GM20000 (cell line): ENCODE data around the gene CIAO3.

Experiments used
- DNase-seq: peaks from one replicate; pipeline ENCODE4 v3.0.0; 2012; ENCODE audit warnings: low spot score
- TF ChIP-seq, protein P1 (sequence below): IDR thresholded peaks from 2 replicates; pipeline ENCODE4 v1.5.1; 2012; ENCODE audit warnings: mild to moderate bottlenecking, control low read depth; ENCODE audit errors: extremely low read depth, missing control alignments

CIAO3 gene

DNA sequence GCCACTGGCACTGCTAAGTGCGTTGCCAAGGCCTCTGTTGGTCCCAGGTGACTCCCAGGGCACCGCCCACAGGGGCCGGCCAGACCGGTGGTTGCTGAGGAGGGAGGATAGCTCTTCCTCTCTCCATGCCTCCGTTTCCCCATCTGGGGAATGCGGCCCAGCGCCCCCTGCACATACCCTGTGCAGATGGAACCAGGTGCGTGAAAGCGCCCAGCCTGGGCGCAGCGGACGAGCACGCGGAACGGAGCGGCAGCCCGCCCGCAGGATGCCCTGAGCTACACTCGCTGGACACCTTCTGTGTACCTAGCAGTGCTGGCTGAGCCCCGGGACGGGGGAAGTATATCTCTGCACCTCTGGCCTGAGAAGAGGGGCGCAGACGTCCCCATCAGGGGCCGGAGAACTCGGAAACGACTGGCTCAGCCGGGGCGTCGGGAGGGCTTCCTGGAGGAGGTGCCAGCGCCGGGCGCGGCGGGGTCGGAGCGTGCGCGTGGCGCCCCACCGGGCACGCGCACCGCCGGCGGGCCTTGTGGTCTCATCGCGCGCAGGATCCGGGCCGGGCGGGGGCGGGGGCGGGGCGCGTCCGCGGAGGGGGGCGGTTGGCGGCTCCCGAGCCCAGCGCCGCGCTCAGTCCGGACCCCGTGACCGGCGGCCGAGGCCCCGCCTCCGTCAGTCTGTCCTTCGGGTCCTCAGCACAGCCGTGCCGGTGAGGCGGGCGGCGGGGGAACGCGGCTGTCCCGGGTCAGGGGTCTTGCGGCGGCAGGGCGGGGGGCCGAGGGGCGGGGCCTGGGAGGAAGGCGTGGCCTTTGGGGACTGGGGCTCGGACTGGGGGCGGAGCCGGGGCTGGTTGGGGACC lies 14.1 kb downstream of the CIAO3 start, which contains the start of the genes CCDC78 and HAGHL:
Gene CCDC78, minus strand, starts transcription at position 6 of the 853 bp plus-strand sequence. CDS start 76 bp downstream, outside the sequence.
Gene HAGHL, plus strand, starts transcription at position 669 of the 853 bp plus-strand sequence. CDS start 404 bp downstream, outside the sequence.
- peak; percentile 92 for DNase-seq
- TF ChIP-seq, protein P1, sequence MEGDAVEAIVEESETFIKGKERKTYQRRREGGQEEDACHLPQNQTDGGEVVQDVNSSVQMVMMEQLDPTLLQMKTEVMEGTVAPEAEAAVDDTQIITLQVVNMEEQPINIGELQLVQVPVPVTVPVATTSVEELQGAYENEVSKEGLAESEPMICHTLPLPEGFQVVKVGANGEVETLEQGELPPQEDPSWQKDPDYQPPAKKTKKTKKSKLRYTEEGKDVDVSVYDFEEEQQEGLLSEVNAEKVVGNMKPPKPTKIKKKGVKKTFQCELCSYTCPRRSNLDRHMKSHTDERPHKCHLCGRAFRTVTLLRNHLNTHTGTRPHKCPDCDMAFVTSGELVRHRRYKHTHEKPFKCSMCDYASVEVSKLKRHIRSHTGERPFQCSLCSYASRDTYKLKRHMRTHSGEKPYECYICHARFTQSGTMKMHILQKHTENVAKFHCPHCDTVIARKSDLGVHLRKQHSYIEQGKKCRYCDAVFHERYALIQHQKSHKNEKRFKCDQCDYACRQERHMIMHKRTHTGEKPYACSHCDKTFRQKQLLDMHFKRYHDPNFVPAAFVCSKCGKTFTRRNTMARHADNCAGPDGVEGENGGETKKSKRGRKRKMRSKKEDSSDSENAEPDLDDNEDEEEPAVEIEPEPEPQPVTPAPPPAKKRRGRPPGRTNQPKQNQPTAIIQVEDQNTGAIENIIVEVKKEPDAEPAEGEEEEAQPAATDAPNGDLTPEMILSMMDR, result no peak

DNA sequence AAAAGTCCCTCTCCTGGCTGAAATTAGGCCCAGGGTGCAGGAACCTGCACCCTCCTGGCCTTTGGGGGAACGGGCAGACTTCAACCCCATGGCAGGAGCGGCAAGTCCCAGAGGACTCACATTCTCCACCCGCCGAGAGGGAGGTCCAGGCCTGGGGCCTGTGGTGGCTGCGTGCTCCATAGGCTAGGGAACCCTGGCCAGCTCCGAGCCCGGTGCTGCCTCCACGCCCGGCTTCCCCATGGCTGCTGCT lies 14.7 kb downstream of the CIAO3 start:
- no peak for DNase-seq
- TF ChIP-seq, protein P1, result no peak

DNA sequence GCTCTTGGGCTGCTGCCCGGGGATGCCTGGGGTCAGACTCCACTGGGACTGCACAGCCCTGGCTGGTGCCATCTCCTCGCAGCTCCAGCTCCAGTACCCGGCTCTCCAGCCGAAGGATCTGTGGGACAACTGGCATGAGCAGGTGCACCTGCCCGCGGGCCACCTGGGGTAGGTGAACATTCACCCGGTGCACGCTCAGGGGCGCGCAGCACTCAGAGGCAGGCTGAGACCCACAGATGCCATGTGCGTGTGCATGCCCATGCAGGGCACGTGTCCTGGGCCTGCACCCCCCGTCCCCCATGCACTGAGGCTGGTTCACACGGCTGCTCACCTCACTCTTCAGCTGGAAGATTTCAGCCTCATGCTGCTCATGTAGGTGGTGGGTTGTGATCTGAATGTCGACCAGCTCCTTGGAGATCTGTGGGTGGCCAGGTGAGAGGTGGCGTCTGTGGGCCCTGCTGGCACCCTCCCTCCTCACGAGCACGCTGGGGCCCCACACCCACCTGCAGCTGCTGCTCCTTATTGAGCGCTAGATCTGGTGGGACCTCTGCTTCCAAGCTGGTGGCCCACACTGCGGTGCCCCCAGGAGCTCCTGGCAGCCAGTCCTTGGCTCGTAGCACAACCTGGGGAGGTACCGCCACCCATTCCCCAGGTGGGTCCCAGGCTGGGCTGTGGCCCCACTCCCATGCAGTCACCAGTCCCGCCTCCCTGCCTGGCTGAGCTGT lies 15.2 kb downstream of the CIAO3 start:
- DNase-seq, result no peak
- TF ChIP-seq, protein P1, result no peak

DNA sequence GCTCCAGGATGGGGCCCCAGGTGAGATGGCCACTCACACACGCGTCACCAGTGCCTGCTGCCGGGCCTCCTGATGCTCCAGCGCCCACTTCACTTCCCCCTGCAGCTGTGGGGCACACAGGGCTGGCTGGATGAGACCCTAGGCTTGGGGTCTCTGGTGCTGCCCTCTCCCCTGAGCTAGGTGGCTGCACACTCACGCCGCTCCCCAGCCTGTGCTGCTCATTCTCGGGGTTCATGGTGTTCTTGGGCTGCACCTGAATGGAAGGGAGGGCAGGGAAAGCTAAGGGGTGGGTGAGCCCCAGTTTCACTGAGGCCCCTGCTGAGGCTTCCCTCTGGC lies 15.8 kb downstream of the CIAO3 start:
- TF ChIP-seq, protein P1, result no peak
- no peak for DNase-seq

DNA sequence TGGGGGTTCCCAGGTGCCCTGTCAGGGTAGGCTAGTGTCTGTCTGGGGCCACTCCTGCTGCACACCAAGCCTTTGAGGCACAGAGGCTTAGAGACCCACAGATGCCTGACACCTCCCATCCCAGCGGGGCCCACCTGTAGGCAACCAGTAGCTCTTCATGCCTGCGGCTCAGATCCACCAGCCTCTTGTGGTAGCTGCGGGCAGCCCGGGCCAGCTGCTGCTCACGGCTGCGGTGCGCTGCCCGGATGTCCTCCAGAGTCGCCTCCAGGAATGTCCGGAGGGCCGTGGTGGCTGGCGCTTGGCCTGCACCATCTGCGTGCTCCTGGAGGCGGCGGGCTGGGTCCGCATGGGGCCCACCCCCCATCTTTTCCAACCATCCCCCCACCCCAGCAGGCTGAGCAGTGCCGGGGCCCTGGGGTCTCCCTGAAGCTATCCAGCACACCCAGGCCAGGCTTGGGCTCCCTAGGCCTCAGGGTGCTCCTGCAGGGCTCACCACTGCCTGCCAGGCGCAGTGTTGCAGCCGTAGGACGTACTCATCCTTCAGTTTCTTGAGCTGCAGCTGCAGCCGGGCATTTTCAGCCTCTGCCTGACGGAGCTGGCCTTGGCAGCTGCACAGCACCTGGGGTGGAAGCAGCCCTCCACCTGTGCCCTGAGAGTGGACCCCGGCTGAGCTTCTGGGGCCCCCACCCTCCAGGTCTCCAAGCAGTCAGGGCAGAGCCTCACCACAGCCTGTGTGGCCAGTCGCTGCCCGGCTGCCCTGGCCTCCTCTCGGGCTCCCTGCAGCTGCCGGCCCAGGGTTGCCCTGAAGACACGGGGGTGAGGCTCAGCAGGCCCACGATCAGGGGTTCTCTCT lies 16.4 kb downstream of the CIAO3 start:
- TF ChIP-seq, protein P1, result no peak
- DNase-seq, result no peak

DNA sequence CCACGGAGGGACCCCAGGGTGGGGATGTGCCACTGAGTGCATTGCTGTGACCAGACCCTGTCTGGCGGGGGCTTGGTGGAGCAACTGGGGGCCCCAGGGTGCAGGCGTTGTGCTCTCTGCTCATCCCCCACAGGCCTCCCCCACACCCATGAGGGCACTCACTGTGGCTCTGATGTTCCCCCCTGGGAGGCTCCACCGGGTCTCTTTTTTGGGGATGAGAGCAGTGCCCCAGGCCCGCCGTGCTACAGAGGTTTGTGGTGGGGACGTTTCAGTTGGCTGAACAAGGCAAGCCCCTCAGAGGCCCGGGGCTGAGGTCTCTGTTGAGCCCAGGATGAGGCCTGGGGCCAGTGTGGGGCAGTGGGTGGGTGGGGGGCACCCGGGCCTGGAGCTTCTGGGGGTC lies 17.1 kb downstream of the CIAO3 start:
- TF ChIP-seq, protein P1, result no peak
- no peak for DNase-seq
